Naive thymus-derived CD4-positive, alpha-beta T cell (primary cell): ENCODE measurements around the gene USP17L15. TPM values are rescaled to one million over a fixed set of nuclear protein-coding genes. Genes with fewer than 3 reads are reported as not detected.
"Not testable (repeated sequence)": the region's sequence is repeated elsewhere in the genome, so short reads cannot be mapped to it uniquely, and the experiment has no call there.

Experiments
- ATAC-seq: fragments of 150-1000 bp; cut with Tn5 transposase; 2 replicates; pipeline ENCODE4 v1.10.0; 2021; ENCODE audit warnings: mild to moderate bottlenecking, moderate library complexity
- CTCF ChIA-PET: fragments of 350-600 bp; sonication (Branson Sonifier 250); formaldehyde crosslinking; loops from one replicate; lab custom pipeline; 2021; ENCODE audit warnings: antibody characterized with exemption; lab: Charles Lee
- POLR2A ChIA-PET: fragments of 350-600 bp; sonication (Branson Sonifier 250); formaldehyde crosslinking; loops from one replicate; lab custom pipeline; 2021; ENCODE audit warnings: antibody characterized with exemption, inconsistent platforms; lab: Charles Lee
- DNase-seq, 9 donors: peaks; one replicate each; pipeline versions ENCODE4 v3.0.0 to v3.0.0-alpha.2; 2020 to 2022; ENCODE audit warnings: mixed read lengths in 1 of 9
- H3K27ac ChIP-seq: one replicate; pipeline ENCODE4 v1.7.0; 2013; ENCODE audit warnings: mild to moderate bottlenecking, low read depth, low read length, moderate library complexity
- H3K27me3 ChIP-seq, 2 donors: one replicate each; pipeline ENCODE4 v1.7.0; 2013; ENCODE audit warnings: low read length in 2 of 2, mild to moderate bottlenecking in 2 of 2, moderate library complexity in 2 of 2; ENCODE audit not compliant: control insufficient read depth in 2 of 2, insufficient read depth in 2 of 2
- H3K36me3 ChIP-seq, 3 experiments: 1 replicate in 2 of 3; 2 replicates in 1 of 3; pipeline ENCODE4 v1.7.0; 2013; ENCODE audit warnings: low read length in 3 of 3, mild to moderate bottlenecking in 3 of 3, moderate library complexity in 1 of 3; ENCODE audit not compliant: insufficient read depth in 3 of 3, control insufficient read depth in 2 of 3
- H3K4me1 ChIP-seq, 2 donors: one replicate each; pipeline ENCODE4 v1.7.0; 2013; ENCODE audit warnings: low read length in 2 of 2, mild to moderate bottlenecking in 2 of 2, moderate library complexity in 1 of 2; ENCODE audit not compliant: control insufficient read depth in 2 of 2, insufficient read depth in 2 of 2
- H3K4me3 ChIP-seq: 2 replicates; pipeline ENCODE4 v1.7.0; 2013; ENCODE audit warnings: mild to moderate bottlenecking, low read length
- H3K9me3 ChIP-seq, 3 experiments: 1 replicate in 2 of 3; 2 replicates in 1 of 3; pipeline ENCODE4 v1.7.0; 2013; ENCODE audit warnings: low read length in 3 of 3; ENCODE audit not compliant: control insufficient read depth in 2 of 3
- H3K27ac Mint-ChIP-seq, 9 donors: one replicate each; pipeline ENCODE4 v1.8.0; 2020 to 2022; ENCODE audit warnings: mixed read lengths in 9 of 9, mild to moderate bottlenecking in 8 of 9, moderate library complexity in 5 of 9, inconsistent platforms in 2 of 9
- H3K27me3 Mint-ChIP-seq, 5 donors: one replicate each; pipeline ENCODE4 v1.8.0; 2021 to 2022; ENCODE audit warnings: mixed read lengths in 5 of 5, mild to moderate bottlenecking in 1 of 5
- H3K36me3 Mint-ChIP-seq, 5 donors: one replicate each; pipeline ENCODE4 v1.8.0; 2020 to 2022; ENCODE audit warnings: mixed read lengths in 5 of 5, mild to moderate bottlenecking in 3 of 5, inconsistent platforms in 1 of 5
- H3K4me1 Mint-ChIP-seq, 7 donors: one replicate each; pipeline ENCODE4 v1.8.0; 2020 to 2022; ENCODE audit warnings: mixed read lengths in 7 of 7, mild to moderate bottlenecking in 3 of 7, inconsistent platforms in 1 of 7
- H3K4me3 Mint-ChIP-seq, 10 donors: one replicate each; pipeline ENCODE4 v1.8.0; 2020 to 2022; ENCODE audit warnings: mild to moderate bottlenecking in 10 of 10, mixed read lengths in 10 of 10, moderate library complexity in 6 of 10, inconsistent platforms in 2 of 10
- H3K9me3 Mint-ChIP-seq, 11 donors: one replicate each; pipeline ENCODE4 v1.8.0; 2020 to 2022; ENCODE audit warnings: mixed read lengths in 11 of 11, mild to moderate bottlenecking in 4 of 11, inconsistent platforms in 1 of 11, moderate library complexity in 1 of 11
- intact Hi-C, 2 donors: fragments of 100-400 bp; cut with micrococcal nuclease; formaldehyde crosslinking; loops; one replicate each; pipeline ENCODE4 v1.15.1; 2023
- polyA plus RNA-seq, 2 donors: library from polyadenylated mRNA; unstranded; fragments of 300-500 nt; fragmentation: Illumina TruSeq; gene quantifications; one replicate each; pipeline ENCODE4 v1.2.3, GENCODE V29; 2021
- total RNA-seq, 6 experiments: library from RNA in 5 of 6; stranded (reverse) in 5 of 6; gene quantifications; 1 replicate in 5 of 6; 2 replicates in 1 of 6; pipeline ENCODE4 v1.2.3 and lab custom pipeline; 2021 to 2026

USP17L15 gene
- total and polyA plus RNA-seq, 7 experiments from 2014 or later = not detected

DNA sequence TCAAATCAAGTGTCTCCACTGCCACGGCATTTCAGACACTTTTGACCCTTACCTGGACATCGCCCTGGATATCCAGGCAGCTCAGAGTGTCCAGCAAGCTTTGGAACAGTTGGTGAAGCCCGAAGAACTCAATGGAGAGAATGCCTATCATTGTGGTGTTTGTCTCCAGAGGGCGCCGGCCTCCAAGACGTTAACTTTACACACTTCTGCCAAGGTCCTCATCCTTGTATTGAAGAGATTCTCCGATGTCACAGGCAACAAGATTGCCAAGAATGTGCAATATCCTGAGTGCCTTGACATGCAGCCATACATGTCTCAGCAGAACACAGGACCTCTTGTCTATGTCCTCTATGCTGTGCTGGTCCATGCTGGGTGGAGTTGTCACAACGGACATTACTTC is 3.9 kb upstream of the USP17L15 start:
- H3K9me3 ChIP-seq, H3K4me1 Mint-ChIP-seq, DNase-seq, H3K27me3 Mint-ChIP-seq, H3K4me1 ChIP-seq, H3K36me3 ChIP-seq, H3K27me3 ChIP-seq, H3K36me3 Mint-ChIP-seq, intact Hi-C loops, CTCF ChIA-PET, H3K9me3 Mint-ChIP-seq, H3K27ac Mint-ChIP-seq, ATAC-seq, H3K4me3 ChIP-seq, POLR2A ChIA-PET, H3K27ac ChIP-seq, H3K4me3 Mint-ChIP-seq: not testable (repeated sequence)

- intact Hi-C loops, H3K27ac ChIP-seq, H3K4me1 ChIP-seq, H3K36me3 Mint-ChIP-seq, H3K4me1 Mint-ChIP-seq, H3K27ac Mint-ChIP-seq, H3K9me3 ChIP-seq, DNase-seq, H3K36me3 ChIP-seq, H3K9me3 Mint-ChIP-seq, POLR2A ChIA-PET, ATAC-seq, H3K27me3 Mint-ChIP-seq, H3K27me3 ChIP-seq, CTCF ChIA-PET, H3K4me3 ChIP-seq, H3K4me3 Mint-ChIP-seq: not testable (repeated sequence)
These were observed 4.3 kb downstream of the USP17L15 start for GRCh38 chr4:9238461-9238860.

DNA sequence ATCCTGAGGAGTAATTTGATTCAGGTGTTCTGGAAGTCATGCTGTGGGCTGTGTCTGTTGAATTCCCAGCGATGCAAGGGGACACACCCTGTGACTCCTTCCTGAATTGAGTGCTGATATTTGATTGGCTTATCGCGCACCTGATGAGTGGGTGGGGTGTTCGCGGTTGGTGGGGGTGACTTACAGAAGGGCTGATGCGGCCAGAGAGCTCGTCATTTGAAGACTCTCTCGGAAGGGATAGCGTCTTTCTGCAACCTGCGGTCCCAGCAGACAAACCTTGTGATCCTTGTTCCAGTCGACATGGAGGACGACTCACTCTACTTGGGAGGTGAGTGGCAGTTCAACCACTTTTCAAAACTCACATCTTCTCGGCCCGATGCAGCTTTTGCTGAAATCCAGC is 9.4 kb downstream of the USP17L15 start, which contains the start of gene USP17L17:
Gene USP17L17, plus strand, starts transcription at position 301 of the 400 bp plus-strand sequence. Its CDS starts 0 bp downstream, at position 301.
- H3K9me3 ChIP-seq, H3K36me3 ChIP-seq, H3K4me1 Mint-ChIP-seq, H3K27me3 Mint-ChIP-seq, H3K4me3 Mint-ChIP-seq, intact Hi-C loops, H3K27ac ChIP-seq, H3K36me3 Mint-ChIP-seq, ATAC-seq, H3K27ac Mint-ChIP-seq, H3K4me1 ChIP-seq, CTCF ChIA-PET, H3K4me3 ChIP-seq, DNase-seq, H3K27me3 ChIP-seq, H3K9me3 Mint-ChIP-seq, POLR2A ChIA-PET: not testable (repeated sequence)

- H3K4me3 Mint-ChIP-seq, H3K4me3 ChIP-seq, ATAC-seq, CTCF ChIA-PET, POLR2A ChIA-PET, intact Hi-C loops, H3K27ac ChIP-seq, H3K4me1 ChIP-seq, H3K27ac Mint-ChIP-seq, DNase-seq, H3K27me3 ChIP-seq, H3K27me3 Mint-ChIP-seq, H3K36me3 ChIP-seq, H3K9me3 Mint-ChIP-seq, H3K4me1 Mint-ChIP-seq, H3K9me3 ChIP-seq, H3K36me3 Mint-ChIP-seq: not testable (repeated sequence)
These were observed 13.9 kb downstream of the USP17L15 start, which contains the start of gene USP17L18 for GRCh38 chr4:9247953-9248680. USP17L18 (plus strand) TSS chr4:9248630; CDS start chr4:9248630, 0 bp downstream.

DNA sequence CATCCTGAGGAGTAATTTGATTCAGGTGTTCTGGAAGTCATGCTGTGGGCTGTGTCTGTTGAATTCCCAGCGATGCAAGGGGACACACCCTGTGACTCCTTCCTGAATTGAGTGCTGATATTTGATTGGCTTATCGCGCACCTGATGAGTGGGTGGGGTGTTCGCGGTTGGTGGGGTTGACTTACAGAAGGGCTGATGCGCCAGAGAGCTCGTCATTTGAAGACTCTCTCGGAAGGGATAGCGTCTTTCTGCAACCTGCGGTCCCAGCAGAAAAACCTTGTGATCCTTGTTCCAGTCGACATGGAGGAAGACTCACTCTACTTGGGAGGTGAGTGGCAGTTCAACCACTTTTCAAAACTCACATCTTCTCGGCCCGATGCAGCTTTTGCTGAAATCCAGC is 18.9 kb downstream of the USP17L15 start, which contains the start of gene USP17L19:
Gene USP17L19, plus strand, starts transcription at position 301 of the 400 bp plus-strand sequence. Its CDS starts 0 bp downstream, at position 301.
- H3K27me3 ChIP-seq, H3K36me3 ChIP-seq, CTCF ChIA-PET, H3K27ac Mint-ChIP-seq, intact Hi-C loops, POLR2A ChIA-PET, H3K4me3 ChIP-seq, DNase-seq, H3K27me3 Mint-ChIP-seq, H3K9me3 Mint-ChIP-seq, H3K27ac ChIP-seq, H3K9me3 ChIP-seq, H3K4me3 Mint-ChIP-seq, H3K4me1 Mint-ChIP-seq, H3K4me1 ChIP-seq, ATAC-seq, H3K36me3 Mint-ChIP-seq: not testable (repeated sequence)

- H3K4me1 ChIP-seq, H3K27ac ChIP-seq, intact Hi-C loops, POLR2A ChIA-PET, DNase-seq, H3K27me3 ChIP-seq, ATAC-seq, H3K27me3 Mint-ChIP-seq, H3K4me1 Mint-ChIP-seq, H3K36me3 Mint-ChIP-seq, H3K9me3 ChIP-seq, H3K36me3 ChIP-seq, CTCF ChIA-PET, H3K27ac Mint-ChIP-seq, H3K4me3 ChIP-seq, H3K9me3 Mint-ChIP-seq, H3K4me3 Mint-ChIP-seq: not testable (repeated sequence)
These were observed 23.6 kb downstream of the USP17L15 start, which contains the start of gene USP17L20 for GRCh38 chr4:9257824-9258223. USP17L20 (plus strand) TSS chr4:9258124; CDS start chr4:9258124, 0 bp downstream.

- H3K4me1 Mint-ChIP-seq, H3K4me3 ChIP-seq, H3K4me1 ChIP-seq, H3K27ac ChIP-seq, H3K36me3 ChIP-seq, H3K27ac Mint-ChIP-seq, H3K9me3 Mint-ChIP-seq, CTCF ChIA-PET, ATAC-seq, H3K27me3 Mint-ChIP-seq, DNase-seq, intact Hi-C loops, H3K4me3 Mint-ChIP-seq, H3K36me3 Mint-ChIP-seq, H3K9me3 ChIP-seq, H3K27me3 ChIP-seq, POLR2A ChIA-PET: not testable (repeated sequence)
These were observed 28.4 kb downstream of the USP17L15 start, which contains the start of gene USP17L21 for GRCh38 chr4:9262572-9262971. USP17L21 (plus strand) TSS chr4:9262872; CDS start chr4:9262872, 0 bp downstream.
